Measurements from ENCODE around the gene SDCBP2.

DNA sequence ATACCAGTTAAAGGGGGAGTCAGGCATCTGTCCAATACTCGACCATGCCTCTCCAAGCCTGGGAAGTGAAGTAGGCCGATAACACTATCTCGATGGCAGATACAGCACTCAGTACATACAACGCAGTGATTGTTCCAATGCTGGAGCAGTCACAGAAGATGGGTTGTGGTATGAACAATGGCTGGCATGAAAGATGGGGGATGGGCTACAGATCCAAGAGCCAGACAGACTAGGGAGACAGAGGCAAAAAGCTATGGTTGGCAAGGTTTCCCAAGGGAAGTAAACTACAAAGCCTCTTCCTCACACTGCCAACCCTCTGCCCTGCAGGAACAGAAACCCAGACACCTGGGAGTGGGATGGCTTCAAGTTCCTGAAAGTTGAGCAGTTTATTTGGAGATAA is 44.7 kb upstream of the SDCBP2 start:
- TF ChIP-seq GATA2 (IDR thresholded peaks at IDR 0.05; ENCODE audit: low read depth, low read length) (no peak), GATA3 (IDR thresholded peaks at IDR 0.05; ENCODE audit: low read depth, low read length) (no peak)
